SKM-1 treated with dmso at 0.1 percent for 144 hours (cell line): ENCODE results near the gene ZBP1.

Experiments
- DNase-seq: peaks from one replicate; lab custom pipeline; 2025; ENCODE audit not compliant: unreplicated experiment; lab: John Stamatoyannopoulos, UW

The ZBP1 gene

GRCh38 chr20:57561356-57562279 lies 58.6 kb downstream of the ZBP1 start:
- DNase-seq, result no peak

- DNase-seq, result no peak
These were observed 59.5 kb downstream of the ZBP1 start, which contains the start of gene PCK1 for GRCh38 chr20:57560554-57561355. Gene PCK1, plus strand, starts transcription at chr20:57561110. Its CDS starts 302 bp downstream, at chr20:57561412.

GRCh38 chr20:57559658-57560553 lies 60.3 kb downstream of the ZBP1 start:
- no peak for DNase-seq

GRCh38 chr20:57559289-57559634 lies 61.0 kb downstream of the ZBP1 start:
- no peak for DNase-seq

GRCh38 chr20:57558614-57559288 lies 61.5 kb downstream of the ZBP1 start:
- no peak for DNase-seq

GRCh38 chr20:57557926-57558613 lies 62.2 kb downstream of the ZBP1 start:
- no peak for DNase-seq

- DNase-seq, result no peak
These were observed 63.3 kb downstream of the ZBP1 start for GRCh38 chr20:57556980-57557274.

- no peak for DNase-seq
These were observed 64.6 kb downstream of the ZBP1 start for GRCh38 chr20:57555457-57556184.
